AG04449 (cell line): ENCODE data around the gene UTP4.

Source experiments
- CTCF ChIA-PET: fragments of 350-600 bp; formaldehyde crosslinking; extraction: SDS; loops from one replicate; lab custom pipeline; 2021; ENCODE audit warnings: antibody characterized with exemption; lab: Yijun Ruan, JAX
- POLR2A ChIA-PET: fragments of 400-600, 350-600 bp; formaldehyde crosslinking; extraction: SDS; loops from one replicate; lab custom pipeline; 2020; ENCODE audit warnings: antibody characterized with exemption, inconsistent platforms; lab: Yijun Ruan, JAX
- DNase-seq: peaks from one replicate; pipeline ENCODE4 v3.0.0-alpha.2; 2010; ENCODE audit warnings: low read depth, low spot score
- H3K4me3 ChIP-seq: 2 replicates; pipeline ENCODE4 v1.5.1; 2011; ENCODE audit warnings: low read depth, mild to moderate bottlenecking, control low read depth, low read length
- TF ChIP-seq, protein P1 (sequence below): IDR thresholded peaks from one replicate; pipeline ENCODE4 v1.5.1; 2011; ENCODE audit warnings: mild to moderate bottlenecking, moderate library complexity, low read length, control low read depth, inconsistent platforms; ENCODE audit not compliant: insufficient read depth; ENCODE audit errors: missing control alignments

The UTP4 gene

DNA sequence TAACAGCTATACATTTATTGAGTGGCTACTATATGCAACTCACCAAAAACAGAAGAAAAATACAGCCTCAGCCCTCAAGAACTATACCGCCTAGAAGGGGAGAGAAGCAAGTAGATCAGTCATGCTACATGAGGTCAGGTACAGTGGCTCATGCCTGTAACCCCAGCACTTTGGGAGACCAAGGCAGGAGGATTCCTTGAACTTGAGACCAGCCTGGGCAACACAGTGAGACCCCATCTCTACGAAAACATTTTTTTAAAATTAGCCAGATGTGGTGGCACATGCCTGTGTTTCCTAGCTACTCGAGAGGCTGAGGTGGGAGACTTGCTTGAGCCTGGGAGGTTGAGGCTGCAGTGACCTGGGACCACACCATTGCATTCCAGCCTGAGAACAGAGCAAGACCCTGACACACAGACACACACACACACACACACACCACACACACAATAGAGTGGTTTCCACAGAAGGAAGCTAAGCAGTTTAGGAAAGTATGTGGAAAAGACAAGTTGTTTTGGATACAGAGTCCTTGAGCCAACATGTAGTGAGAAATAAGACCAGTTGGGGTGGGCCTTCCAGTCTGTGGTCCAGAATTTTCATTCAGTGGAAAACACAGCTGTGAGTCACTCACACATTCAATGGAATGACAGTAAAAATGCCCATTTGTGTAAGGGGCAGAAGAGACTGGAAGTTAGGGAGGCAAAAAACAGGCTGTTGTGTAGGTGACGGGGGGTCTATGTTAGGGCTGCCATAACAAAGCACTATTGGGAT, 43.8 kb downstream of the UTP4 start:
- ChIA-PET POLR2A (no interaction called here), CTCF (interaction anchor here (0.7 to 1.6 kb wide), 6 partner anchors 9 to 112 kb away, joined by 3 to 7 read pairs (median 4); no protein-coding TSS in a partner anchor)
- no peak for DNase-seq
- TF ChIP-seq, protein P1, sequence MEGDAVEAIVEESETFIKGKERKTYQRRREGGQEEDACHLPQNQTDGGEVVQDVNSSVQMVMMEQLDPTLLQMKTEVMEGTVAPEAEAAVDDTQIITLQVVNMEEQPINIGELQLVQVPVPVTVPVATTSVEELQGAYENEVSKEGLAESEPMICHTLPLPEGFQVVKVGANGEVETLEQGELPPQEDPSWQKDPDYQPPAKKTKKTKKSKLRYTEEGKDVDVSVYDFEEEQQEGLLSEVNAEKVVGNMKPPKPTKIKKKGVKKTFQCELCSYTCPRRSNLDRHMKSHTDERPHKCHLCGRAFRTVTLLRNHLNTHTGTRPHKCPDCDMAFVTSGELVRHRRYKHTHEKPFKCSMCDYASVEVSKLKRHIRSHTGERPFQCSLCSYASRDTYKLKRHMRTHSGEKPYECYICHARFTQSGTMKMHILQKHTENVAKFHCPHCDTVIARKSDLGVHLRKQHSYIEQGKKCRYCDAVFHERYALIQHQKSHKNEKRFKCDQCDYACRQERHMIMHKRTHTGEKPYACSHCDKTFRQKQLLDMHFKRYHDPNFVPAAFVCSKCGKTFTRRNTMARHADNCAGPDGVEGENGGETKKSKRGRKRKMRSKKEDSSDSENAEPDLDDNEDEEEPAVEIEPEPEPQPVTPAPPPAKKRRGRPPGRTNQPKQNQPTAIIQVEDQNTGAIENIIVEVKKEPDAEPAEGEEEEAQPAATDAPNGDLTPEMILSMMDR: no peak
- H3K4me3 ChIP-seq: no peak overlapping the region

- no peak overlapping the region for H3K4me3 ChIP-seq
- DNase-seq: peak; percentile 54
- TF ChIP-seq, protein P1: no peak
- CTCF ChIA-PET: interaction anchor here (1.2 to 2.0 kb wide), 4 partner anchors 22 to 159 kb away, joined by 4 to 9 read pairs (median 6); no protein-coding TSS in a partner anchor
- POLR2A ChIA-PET: interaction anchor here (0.5 to 1.0 kb wide), 2 partner anchors 12 to 109 kb away, joined by 3 to 7 read pairs; no protein-coding TSS in a partner anchor
These were observed 47.0 kb downstream of the UTP4 start for GRCh38 chr16:69179328-69180010.

DNA sequence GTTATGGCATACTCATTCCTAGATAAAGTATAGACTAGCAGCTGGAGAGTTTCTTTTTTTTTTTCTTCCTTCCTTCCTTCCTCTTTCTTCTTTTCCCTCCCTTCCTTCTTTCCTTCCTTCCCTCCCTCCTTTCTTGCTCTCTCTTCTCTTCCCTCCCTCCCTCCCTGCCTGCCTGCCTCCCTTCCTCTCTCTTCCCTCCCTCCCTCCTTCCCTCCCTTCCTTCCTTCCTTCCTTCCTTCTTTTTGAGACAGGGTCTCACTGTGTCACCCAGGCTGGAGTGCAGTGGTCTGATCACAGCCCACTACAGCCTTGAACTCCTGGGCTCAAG, 47.5 kb downstream of the UTP4 start:
- TF ChIP-seq, protein P1: no peak
- no peak overlapping the region for H3K4me3 ChIP-seq
- DNase-seq: no peak
- POLR2A ChIA-PET: interaction anchor here (1.0 kb wide), 1 partner anchor 13 kb away, joined by 3 read pairs; no protein-coding TSS in a partner anchor
- CTCF ChIA-PET: interaction anchor here (1.2 to 2.0 kb wide), 3 partner anchors 106 to 158 kb away, joined by 5 to 9 read pairs (median 8); no protein-coding TSS in a partner anchor

DNA sequence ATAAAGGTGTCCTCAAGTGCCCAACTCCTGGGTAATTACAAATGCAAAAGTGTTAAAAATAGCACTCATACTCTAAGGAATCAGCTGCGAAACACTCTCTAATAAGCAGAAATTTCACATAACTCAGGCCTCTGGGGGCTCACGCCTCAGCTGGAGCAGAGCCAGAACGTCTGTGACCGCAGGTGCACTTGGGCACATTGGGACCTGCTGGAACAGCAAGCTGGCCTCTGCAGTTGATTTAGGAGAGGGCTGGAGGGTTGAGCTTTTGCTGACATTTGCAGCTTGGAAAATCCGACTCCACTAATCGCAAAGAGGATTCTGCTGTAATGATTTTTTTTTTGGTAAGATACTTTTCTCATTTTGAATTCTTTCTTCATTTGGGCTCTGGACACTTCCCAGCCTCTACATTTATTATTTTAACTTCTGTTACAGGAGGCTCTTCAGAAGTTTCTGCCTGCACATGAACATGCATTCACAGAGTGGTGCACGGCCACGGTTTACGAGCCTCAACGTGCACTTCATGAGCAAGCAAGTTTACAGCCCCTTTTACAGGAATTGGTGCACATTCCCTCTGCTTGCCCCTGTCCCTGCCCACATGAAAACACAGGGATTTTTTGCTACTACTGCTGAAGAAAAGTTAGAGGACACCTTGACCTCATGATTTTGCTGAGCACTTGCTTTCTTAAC, 50.4 kb downstream of the UTP4 start:
- H3K4me3 ChIP-seq: no peak overlapping the region
- TF ChIP-seq, protein P1: no peak
- no peak for DNase-seq
- ChIA-PET POLR2A (no interaction called here), CTCF (interaction anchor here (1.3 kb wide), 1 partner anchor 103 kb away, joined by 3 read pairs; no protein-coding TSS in a partner anchor)

- ChIA-PET POLR2A (interaction anchor here (1.0 to 1.5 kb wide), 2 partner anchors 36 to 152 kb away, joined by 3 to 4 read pairs; partner anchors contain the start of genes COG8 and NIP7), CTCF (interaction anchor here (1.0 to 3.2 kb wide), 4 partner anchors 99 to 284 kb away, joined by 3 to 25 read pairs (median 4); no protein-coding TSS in a partner anchor)
- DNase-seq: no peak
- TF ChIP-seq, protein P1: no peak
- peak within 1 kb of the TSS; percentile 76 for H3K4me3 ChIP-seq
These were observed 54.4 kb downstream of the UTP4 start, which contains the start of gene SNTB2 for GRCh38 chr16:69186642-69187445. TSS of gene SNTB2 (plus strand) at chr16:69187164. CDS start at chr16:69187167, 3 bp downstream.
